Mucosa of stomach (tissue), 1 donor: Measurements from ENCODE around the gene HTRA3.

ENCODE experiments used
- H3K27me3 ChIP-seq: one replicate; pipeline ENCODE4 v1.7.0; 2013; ENCODE audit warnings: mild to moderate bottlenecking, low read length; ENCODE audit not compliant: control insufficient read depth, insufficient read depth
- H3K36me3 ChIP-seq: one replicate; pipeline ENCODE4 v1.7.0; 2013; ENCODE audit warnings: low read length; ENCODE audit not compliant: control insufficient read depth, insufficient read depth
- H3K4me1 ChIP-seq: one replicate; pipeline ENCODE4 v1.7.0; 2013; ENCODE audit warnings: mild to moderate bottlenecking, low read length; ENCODE audit not compliant: control insufficient read depth, insufficient read depth
- H3K4me3 ChIP-seq: one replicate; pipeline ENCODE4 v1.7.0; 2013; ENCODE audit warnings: low read length
- H3K9ac ChIP-seq: one replicate; pipeline ENCODE4 v1.7.0; 2013; ENCODE audit warnings: mild to moderate bottlenecking, low read length, moderate library complexity
- H3K9me3 ChIP-seq: one replicate; pipeline ENCODE4 v1.7.0; 2013; ENCODE audit warnings: mild to moderate bottlenecking, low read length, moderate library complexity; ENCODE audit not compliant: control insufficient read depth
- donor health status: Pancreatic carcinoma.

Gene HTRA3

GRCh38 chr4:8291036-8291682 is 21.6 kb downstream of the HTRA3 start:
- no peaks in the 10 kb centered on the region for H3K9me3 ChIP-seq
- no peaks in the 10 kb centered on the region for H3K4me1 ChIP-seq
- no peaks in the 10 kb centered on the region for H3K36me3 ChIP-seq
- H3K27me3 ChIP-seq, result no peaks in the 10 kb centered on the region
- H3K9ac ChIP-seq, result no peak overlapping the region
- H3K4me3 ChIP-seq, result no peak overlapping the region

DNA sequence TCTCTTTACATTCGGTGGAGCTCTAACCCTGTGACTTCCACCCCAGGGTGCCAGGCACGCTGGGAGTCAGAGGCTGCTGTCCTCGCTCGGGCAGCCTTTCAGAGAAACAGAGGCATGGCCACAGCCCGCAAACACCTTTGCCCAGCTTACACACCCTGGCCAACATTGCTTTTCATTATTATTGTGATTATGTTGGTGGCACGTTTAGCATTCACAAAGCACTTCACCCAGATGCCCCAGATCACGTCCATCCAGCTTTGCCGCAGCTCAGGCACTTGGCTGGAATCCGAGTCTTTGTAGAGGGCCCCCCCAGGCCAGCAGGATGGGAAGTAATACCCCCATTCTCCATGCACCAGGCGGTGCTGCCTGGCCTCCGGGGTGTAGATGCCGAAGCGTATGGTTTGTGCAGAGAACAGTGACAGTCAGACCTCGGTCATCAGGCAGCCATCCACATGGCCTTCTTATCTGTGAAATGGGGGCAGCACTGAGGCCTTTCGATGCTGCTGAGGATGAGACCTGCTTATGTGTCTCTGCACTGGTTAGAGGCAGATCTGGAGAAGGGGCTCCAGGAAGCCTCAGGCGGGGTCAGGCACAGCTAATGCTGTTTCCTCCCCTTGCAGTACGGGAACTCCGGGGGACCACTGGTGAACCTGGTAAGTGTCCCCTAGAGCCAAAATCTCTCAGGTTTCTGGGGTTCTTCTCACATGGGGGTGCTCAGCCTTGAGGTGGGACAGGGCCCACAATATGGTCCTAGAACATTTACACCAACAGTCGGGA is 22.3 kb downstream of the HTRA3 start:
- H3K27me3 ChIP-seq, result no peaks in the 10 kb centered on the region
- no peaks in the 10 kb centered on the region for H3K4me1 ChIP-seq
- H3K9me3 ChIP-seq, result no peaks in the 10 kb centered on the region
- no peaks in the 10 kb centered on the region for H3K36me3 ChIP-seq
- H3K9ac ChIP-seq, result no peak overlapping the region
- H3K4me3 ChIP-seq, result no peak overlapping the region

DNA sequence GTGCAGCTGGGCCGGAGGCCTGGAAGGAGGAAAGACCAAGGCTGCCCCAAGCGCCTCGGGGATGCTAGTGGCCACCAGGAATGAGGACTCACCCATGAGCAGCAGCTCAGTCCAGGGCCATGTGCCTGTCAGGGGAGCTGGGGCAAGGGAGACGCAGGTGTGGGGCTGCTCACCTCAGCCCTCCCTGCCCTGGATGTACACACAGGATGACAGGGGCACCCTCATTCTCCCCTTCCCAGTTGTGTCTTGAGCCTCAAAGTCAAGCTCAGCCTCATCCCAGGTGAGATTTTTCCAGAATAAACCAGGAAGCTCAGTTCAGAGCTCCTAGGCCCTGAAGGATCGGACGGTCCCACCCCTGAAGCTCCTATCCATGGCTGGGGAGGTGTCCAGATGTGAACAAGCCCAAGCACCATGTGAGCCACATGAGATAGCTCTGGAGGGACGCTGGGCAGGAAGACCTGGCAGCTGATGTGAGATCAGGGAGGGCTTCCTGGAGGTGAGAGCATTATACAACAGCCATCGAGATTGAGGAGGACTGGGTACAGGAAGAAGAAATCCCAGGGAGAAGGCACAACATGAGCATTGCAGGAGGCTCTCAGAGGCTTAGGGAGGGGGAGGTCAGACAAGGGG is 23.0 kb downstream of the HTRA3 start:
- Histone ChIP-seq H3K9me3 (no peaks in the 10 kb centered on the region), H3K36me3 (no peaks in the 10 kb centered on the region), H3K27me3 (no peaks in the 10 kb centered on the region), H3K4me3 (no peak overlapping the region), H3K9ac (no peak overlapping the region), H3K4me1 (no peaks in the 10 kb centered on the region)

- Histone ChIP-seq H3K9ac (no peak overlapping the region), H3K9me3 (no peaks in the 10 kb centered on the region), H3K27me3 (no peaks in the 10 kb centered on the region), H3K4me3 (no peak overlapping the region), H3K4me1 (no peaks in the 10 kb centered on the region), H3K36me3 (no peaks in the 10 kb centered on the region)
These were observed 23.8 kb downstream of the HTRA3 start for GRCh38 chr4:8293131-8293975.

GRCh38 chr4:8294036-8294435 is 24.5 kb downstream of the HTRA3 start:
- no peaks in the 10 kb centered on the region for H3K9me3 ChIP-seq
- no peak overlapping the region for H3K9ac ChIP-seq
- no peaks in the 10 kb centered on the region for H3K27me3 ChIP-seq
- no peaks in the 10 kb centered on the region for H3K36me3 ChIP-seq
- H3K4me1 ChIP-seq, result no peaks in the 10 kb centered on the region
- H3K4me3 ChIP-seq, result no peak overlapping the region

- H3K9ac ChIP-seq, result no peak overlapping the region
- H3K9me3 ChIP-seq, result no peaks in the 10 kb centered on the region
- H3K27me3 ChIP-seq, result no peaks in the 10 kb centered on the region
- no peaks in the 10 kb centered on the region for H3K4me1 ChIP-seq
- no peak overlapping the region for H3K4me3 ChIP-seq
- no peaks in the 10 kb centered on the region for H3K36me3 ChIP-seq
These were observed 25.2 kb downstream of the HTRA3 start for GRCh38 chr4:8294775-8295174.

GRCh38 chr4:8295471-8295870 is 25.9 kb downstream of the HTRA3 start:
- no peaks in the 10 kb centered on the region for H3K9me3 ChIP-seq
- no peaks in the 10 kb centered on the region for H3K4me1 ChIP-seq
- no peak overlapping the region for H3K4me3 ChIP-seq
- H3K9ac ChIP-seq, result no peak overlapping the region
- H3K36me3 ChIP-seq, result no peaks in the 10 kb centered on the region
- H3K27me3 ChIP-seq, result no peaks in the 10 kb centered on the region

GRCh38 chr4:8296491-8296890 is 26.9 kb downstream of the HTRA3 start:
- Histone ChIP-seq H3K9ac (no peak overlapping the region), H3K36me3 (no peaks in the 10 kb centered on the region), H3K4me3 (no peak overlapping the region), H3K4me1 (no peaks in the 10 kb centered on the region), H3K27me3 (no peaks in the 10 kb centered on the region), H3K9me3 (no peaks in the 10 kb centered on the region)

GRCh38 chr4:8297141-8297601 is 27.6 kb downstream of the HTRA3 start:
- no peaks in the 10 kb centered on the region for H3K36me3 ChIP-seq

GRCh38 chr4:8297691-8298485 is 28.3 kb downstream of the HTRA3 start:
- Histone ChIP-seq H3K4me1 (no peaks in the 10 kb centered on the region), H3K9me3 (no peaks in the 10 kb centered on the region), H3K27me3 (no peaks in the 10 kb centered on the region), H3K4me3 (no peak overlapping the region), H3K9ac (no peak overlapping the region), H3K36me3 (no peaks in the 10 kb centered on the region)

More at GRCh38 chr4:8297141-8297601, 27.6 kb downstream of the HTRA3 start:
- no peak overlapping the region for H3K4me3 ChIP-seq
- H3K4me1 ChIP-seq, result no peaks in the 10 kb centered on the region
- no peak overlapping the region for H3K9ac ChIP-seq
- H3K9me3 ChIP-seq, result no peaks in the 10 kb centered on the region
- H3K27me3 ChIP-seq, result no peaks in the 10 kb centered on the region

DNA sequence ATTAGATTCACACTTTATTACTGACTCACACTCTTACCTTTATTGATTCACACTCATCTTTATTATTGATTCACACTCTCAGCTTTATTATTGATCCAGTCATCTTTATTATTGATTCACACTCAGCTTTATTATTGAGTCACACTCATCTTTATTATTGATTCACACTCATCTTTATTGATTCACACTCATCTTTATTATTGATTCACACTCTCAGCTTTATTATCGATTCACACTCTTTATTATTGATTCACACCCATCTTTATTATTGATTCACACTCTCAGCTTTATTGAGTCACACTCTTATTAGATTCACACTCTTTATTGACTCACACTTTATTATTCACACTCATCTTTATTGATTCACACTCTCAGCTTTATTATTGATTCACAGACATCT is 31.3 kb downstream of the HTRA3 start:
- H3K4me3 ChIP-seq, result no peak overlapping the region
- H3K27me3 ChIP-seq, result no peaks in the 10 kb centered on the region
- H3K4me1 ChIP-seq, result no peaks in the 10 kb centered on the region
- H3K9me3 ChIP-seq, result no peaks in the 10 kb centered on the region
- no peaks in the 10 kb centered on the region for H3K36me3 ChIP-seq
- H3K9ac ChIP-seq, result no peak overlapping the region
